Measurements from ENCODE around the gene ESYT2. TPM values are rescaled to one million over a fixed set of nuclear protein-coding genes. Genes with fewer than 3 reads are reported as not detected.

ESYT2 gene
- total RNA-seq, 1 experiment from 2014 or later, result 39.0 TPM

DNA sequence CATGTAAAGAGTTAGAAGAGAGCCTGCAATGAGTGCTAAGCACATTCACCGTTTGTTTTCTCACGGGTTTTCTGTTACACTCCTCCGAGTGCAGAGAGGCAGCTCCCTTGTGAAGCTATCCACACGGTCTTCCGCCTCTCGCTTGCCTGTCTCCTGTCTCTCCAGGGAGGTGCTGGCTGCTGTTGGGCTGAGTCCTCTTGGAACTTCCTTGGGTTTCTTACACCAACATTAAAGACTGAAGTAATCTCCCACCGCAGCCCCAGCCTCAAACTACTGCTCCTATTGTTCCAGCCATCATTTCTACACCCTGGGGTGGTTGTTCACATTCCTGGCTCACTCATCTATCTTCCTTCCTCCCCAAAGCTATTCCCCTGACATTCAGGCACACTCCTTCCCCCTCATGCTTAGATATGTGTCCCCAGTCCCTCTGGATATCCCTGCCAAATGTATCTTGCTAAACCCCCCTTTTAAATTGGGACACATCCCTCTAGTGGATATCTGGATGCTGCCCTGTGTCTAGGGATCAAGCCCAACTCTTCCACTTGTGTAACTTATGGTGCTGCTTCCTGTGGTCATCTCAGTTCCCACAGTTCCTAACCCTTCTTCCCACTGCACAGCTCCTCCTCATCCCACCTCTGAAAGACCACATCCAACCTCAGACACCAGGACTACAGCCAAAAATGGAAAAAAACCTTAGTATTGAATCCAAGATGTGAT, 14.1 kb downstream of the ESYT2 start:
- Histone ChIP-seq H2BK15ac (ENCODE audit: low read depth, low read length) (no peak overlapping the region), H3T11ph (ENCODE audit: low read length) (no peak overlapping the region), H3K79me1 (ENCODE audit: insufficient read depth, low read depth, low read length, poor library complexity, severe bottlenecking) (peaks cover 4% of the 10 kb centered on the region), H3K79me2 (ENCODE audit: insufficient read depth, low read length) (peaks cover 17% of the 10 kb centered on the region; the same call in 1 of the 2 replicates), H4K91ac (ENCODE audit: insufficient read length, low read depth, low read length) (no peak overlapping the region), H2AK5ac (ENCODE audit: insufficient read length, low read length) (no peak overlapping the region), H3K23me2 (ENCODE audit: insufficient read length, low read depth, low read length, poor library complexity, severe bottlenecking) (no peaks in the 10 kb centered on the region), H3K18ac (ENCODE audit: insufficient read length, low read depth, low read length) (no peak overlapping the region), H4K8ac (replicated peaks; ENCODE audit: insufficient read length, low read depth, low read length) (no peak overlapping the region), H2BK120ac (ENCODE audit: low read depth, low read length, poor library complexity, severe bottlenecking) (no peak overlapping the region), H3K9ac (ENCODE audit: extremely low read depth, insufficient read length, low read length) (no peak overlapping the region), H3K23ac (ENCODE audit: insufficient read length, low read depth, low read length) (no peak overlapping the region), H4K20me1 (ENCODE audit: control insufficient read depth, insufficient read depth, insufficient read length) (no peaks in the 10 kb centered on the region), H2BK5ac (ENCODE audit: insufficient read length, low read length) (no peak overlapping the region), H4K5ac (ENCODE audit: insufficient read length, low read depth, low read length) (no peak overlapping the region), H2AFZ (ENCODE audit: low read length) (no peak overlapping the region), H2BK12ac (ENCODE audit: insufficient read length, low read depth, low read length) (no peak overlapping the region), H3K56ac (ENCODE audit: insufficient read length, low read depth, low read length) (no peak overlapping the region), H3K4ac (ENCODE audit: low read depth, low read length) (no peak overlapping the region), H3K4me1 (ENCODE audit: insufficient read depth, low read length) (peaks cover 8% of the 10 kb centered on the region), H3K27me3 (ENCODE audit: insufficient read depth, low read length) (no peaks in the 10 kb centered on the region), H3K14ac (ENCODE audit: insufficient read depth, low read length) (no peak overlapping the region), H3K4me2 (ENCODE audit: insufficient read depth, insufficient read length, low read length) (peak overlapping the region; percentile 24), H2BK20ac (ENCODE audit: low read depth, low read length, poor library complexity, severe bottlenecking) (no peak overlapping the region), H3K27ac (ENCODE audit: insufficient read length, low read depth, low read length) (peak overlapping the region; percentile 13), H3K9me3 (ENCODE audit: control insufficient read depth, low read depth, low read length) (no peaks in the 10 kb centered on the region)
- WGBS (ENCODE audit: extremely low coverage, insufficient read length, low lambda C conversion rate), result no CpG with 5 or more reads among the region's 7 CpGs
- no peak for TF ChIP-seq CTCF (conservative IDR thresholded peaks at IDR 0.05)
- no peaks in the 10 kb centered on the region for H3K9me3 Mint-ChIP-seq
- H3K27ac Mint-ChIP-seq, result peak overlapping the region; percentile 31 to 69 (median 57); a peak in 5 of 7 replicates
- peaks cover 0 to 6% (median 0%) of the 10 kb centered on the region in 3 experiments; a peak in 1 of 7 replicates for H3K36me3 Mint-ChIP-seq (ENCODE audit: insufficient read depth in 1 of 3, low read depth in 3 of 3)
- H3K27me3 Mint-ChIP-seq (ENCODE audit: low read depth), result no peaks in the 10 kb centered on the region
- peaks cover 67 to 70% of the 10 kb centered on the region in 2 experiments for H3K4me1 Mint-ChIP-seq
- H3K4me3 Mint-ChIP-seq, result peak overlapping the region in 1 of 2 experiments; percentile 16; a peak in 1 of 5 replicates
- peak; percentile 50 for DNase-seq
